Keratinocyte (primary cell): ENCODE results near the gene RNF212B. TPM values are rescaled to one million over a fixed set of nuclear protein-coding genes. Genes with fewer than 3 reads are reported as not detected.

ENCODE experiments used
- DNase-seq: peaks from one replicate; pipeline ENCODE4 v3.0.0-alpha.2; 2011; ENCODE audit warnings: low read depth, missing footprints, low spot score
- FAIRE-seq: peaks from 2 replicates; lab custom pipeline; 2011; peaks lifted over from hg19 to GRCh38; lab: Jason Lieb, UNC
- H2AFZ ChIP-seq: 2 replicates; pipeline ENCODE4 v1.6.0; 2012; ENCODE audit warnings: low read length, control low read depth, inconsistent platforms; ENCODE audit not compliant: control insufficient read depth
- H3K27ac ChIP-seq: 2 replicates; pipeline ENCODE4 v1.5.1; 2011; ENCODE audit warnings: low read length; ENCODE audit not compliant: control insufficient read depth, insufficient read depth
- H3K27me3 ChIP-seq: 3 replicates; pipeline ENCODE4 v1.6.0; 2011; ENCODE audit warnings: low read length; ENCODE audit not compliant: control insufficient read depth, insufficient read depth; ENCODE audit errors: extremely low read depth
- H3K36me3 ChIP-seq, 2 experiments: 2 replicates in 1 of 2; 3 replicates in 1 of 2; pipeline ENCODE4 v1.5.1; 2011; ENCODE audit warnings: low read length in 2 of 2, mild to moderate bottlenecking in 1 of 2; ENCODE audit not compliant: control insufficient read depth in 2 of 2, insufficient read depth in 2 of 2; ENCODE audit errors: extremely low read depth in 1 of 2
- H3K4me1 ChIP-seq: 3 replicates; pipeline ENCODE4 v1.5.1; 2011; ENCODE audit warnings: low read length; ENCODE audit not compliant: control insufficient read depth, insufficient read depth; ENCODE audit errors: extremely low read depth
- H3K4me2 ChIP-seq: 3 replicates; pipeline ENCODE4 v1.6.0; 2011; ENCODE audit warnings: low read depth, low read length; ENCODE audit not compliant: control insufficient read depth, insufficient read depth; ENCODE audit errors: extremely low read depth
- H3K4me3 ChIP-seq, 3 experiments: fragments of 200-600 bp in 1 of 3; sonication (generic) in 1 of 3; 2 replicates in 2 of 3; 3 replicates in 1 of 3; pipeline ENCODE4 v1.5.1; 2011 to 2016; ENCODE audit warnings: low read length in 3 of 3, mild to moderate bottlenecking in 3 of 3, control low read depth in 2 of 3, inconsistent platforms in 1 of 3, low read depth in 1 of 3, mixed read lengths in 1 of 3, mixed run types in 1 of 3, moderate library complexity in 1 of 3; ENCODE audit not compliant: control insufficient read depth in 2 of 3, insufficient read depth in 2 of 3; ENCODE audit errors: extremely low read depth in 1 of 3
- H3K79me2 ChIP-seq: 2 replicates; pipeline ENCODE4 v1.6.0; 2012; ENCODE audit warnings: low read length; ENCODE audit not compliant: control insufficient read depth, insufficient read depth
- H3K9ac ChIP-seq: 3 replicates; pipeline ENCODE4 v1.6.0; 2011; ENCODE audit warnings: low read length; ENCODE audit not compliant: control insufficient read depth, insufficient read depth; ENCODE audit errors: extremely low read depth
- H3K9me1 ChIP-seq: 3 replicates; pipeline ENCODE4 v1.6.0; 2011; ENCODE audit warnings: low read length; ENCODE audit not compliant: control insufficient read depth, insufficient read depth; ENCODE audit errors: extremely low read depth
- H3K9me3 ChIP-seq: 2 replicates; pipeline ENCODE4 v1.5.1; 2012; ENCODE audit warnings: low read depth, low read length; ENCODE audit not compliant: control insufficient read depth
- H4K20me1 ChIP-seq: 3 replicates; pipeline ENCODE4 v1.6.0; 2011; ENCODE audit warnings: low read length; ENCODE audit not compliant: control insufficient read depth, insufficient read depth; ENCODE audit errors: extremely low read depth
- CTCF ChIP-seq, 3 experiments: IDR thresholded peaks in 1 of 3; conservative IDR thresholded peaks in 1 of 3; optimal IDR thresholded peaks in 1 of 3; 2 replicates in 2 of 3; 3 replicates in 1 of 3; pipeline versions ENCODE3 to v1.5.1; 2011; ENCODE audit warnings: low read length in 3 of 3, mild to moderate bottlenecking in 3 of 3, moderate library complexity in 2 of 3, control low read depth in 1 of 3, inconsistent platforms in 1 of 3; ENCODE audit not compliant: insufficient read depth in 2 of 3; ENCODE audit errors: extremely low read depth in 1 of 3
- EZH2 ChIP-seq: IDR thresholded peaks from one replicate; pipeline ENCODE4 v1.6.1; 2012; ENCODE audit warnings: inconsistent platforms, mild to moderate bottlenecking, low read length, moderate library complexity
- dilution Hi-C: fragments of 300-500 bp; cut with MboI; formaldehyde crosslinking; loops from one replicate; pipeline ENCODE4 v1.7.0; 2020; ENCODE audit warnings: low sequenced_read_pairs; ENCODE audit not compliant: extremely low pct_ligation_motif_present
- polyA plus RNA-seq, 5 experiments: library from polyadenylated mRNA; depleted of rRNA in 3 of 5; stranded (reverse) in 3 of 5; stranded (forward) in 1 of 5; unstranded in 1 of 5; fragments of >200 nt; gene quantifications; 1 replicate in 1 of 5; 2 replicates in 3 of 5; 3 replicates in 1 of 5; pipeline versions ENCODE4 v1.2.1 to v1.2.3, GENCODE V29; 2011 to 2012; ENCODE audit warnings: missing spikeins in 2 of 5, low read depth in 1 of 5, low replicate concordance in 1 of 5

The RNF212B gene
- polyA plus RNA-seq, 1 donor (not counting 4 experiments of a cell fraction or from before 2014, with no cell fraction given), result not detected

DNA sequence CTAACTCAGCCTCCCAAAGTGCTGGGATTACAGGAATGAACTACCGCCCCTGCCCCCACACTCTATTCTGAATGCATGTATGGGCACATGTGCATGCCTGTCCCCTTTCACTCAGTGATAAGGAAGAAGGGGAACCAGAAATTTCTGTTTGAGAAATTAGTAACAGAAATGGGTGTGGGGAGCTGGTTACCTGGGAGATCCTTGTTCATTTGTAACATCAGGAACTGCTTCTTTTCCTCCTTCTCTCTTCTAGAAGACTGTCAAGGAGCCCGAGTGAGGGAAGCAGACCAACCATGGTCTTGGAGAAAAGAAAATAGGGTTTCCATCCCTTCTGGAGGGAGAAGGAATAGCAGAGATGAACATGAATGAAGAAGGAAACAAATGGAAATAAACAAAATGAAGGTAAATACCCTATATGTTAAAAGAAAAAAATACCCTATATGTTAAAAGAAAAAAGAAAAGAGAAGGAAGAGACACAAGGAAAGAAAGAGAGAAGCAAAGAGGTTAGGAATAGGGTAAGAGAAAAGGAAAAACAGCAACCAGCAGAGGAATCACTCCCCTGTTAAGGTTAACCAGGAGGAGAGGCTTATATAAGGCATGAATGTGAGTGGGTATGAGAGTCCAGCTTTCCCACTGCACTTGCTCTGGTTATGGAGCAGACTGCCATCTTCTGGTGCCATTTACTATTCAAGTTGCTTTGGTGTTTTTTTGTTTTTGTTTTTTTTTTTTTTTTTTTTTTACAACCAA lies 61.6 kb downstream of the RNF212B start:
- H3K4me3 ChIP-seq, result no peak overlapping the region
- TF ChIP-seq EZH2, result no peak
- TF ChIP-seq CTCF (optimal IDR thresholded peaks at IDR 0.05 in 1 of 3, IDR thresholded peaks at IDR 0.05 in 1 of 3, conservative IDR thresholded peaks at IDR 0.05 in 1 of 3; ENCODE audit: extremely low read depth in 1 of 3, insufficient read depth in 2 of 3, low read length in 3 of 3), result peak; percentile 22 to 60 (median 39)
- no peaks in the 10 kb centered on the region for H3K79me2 ChIP-seq
- no peaks in the 10 kb centered on the region for H3K9me3 ChIP-seq
- FAIRE-seq (no peak), DNase-seq (no peak)
- peak overlapping the region; percentile 89 for H3K9ac ChIP-seq
- H2AFZ ChIP-seq, result no peak overlapping the region
- no peaks in the 10 kb centered on the region for H3K9me1 ChIP-seq
- H3K36me3 ChIP-seq, result no peaks in the 10 kb centered on the region
- H3K4me1 ChIP-seq, result peaks cover 35% of the 10 kb centered on the region
- H3K27ac ChIP-seq, result peak overlapping the region; percentile 91
- H4K20me1 ChIP-seq, result no peaks in the 10 kb centered on the region
- dilution Hi-C loops, result no loop called here
- H3K4me2 ChIP-seq, result peak overlapping the region; percentile 100
- no peaks in the 10 kb centered on the region for H3K27me3 ChIP-seq

GRCh38 chr14:23299986-23300686 lies 62.4 kb downstream of the RNF212B start:
- dilution Hi-C loops, result no loop called here
- Histone ChIP-seq H3K4me3 (peak overlapping the region; percentile 45 to 94 (median 70)), H3K79me2 (no peaks in the 10 kb centered on the region), H3K27ac (peak overlapping the region; percentile 91), H2AFZ (peak overlapping the region; percentile 75), H3K4me2 (peak overlapping the region; percentile 100), H4K20me1 (no peaks in the 10 kb centered on the region), H3K9ac (peak overlapping the region; percentile 89), H3K27me3 (no peaks in the 10 kb centered on the region), H3K9me1 (no peaks in the 10 kb centered on the region), H3K36me3 (no peaks in the 10 kb centered on the region), H3K4me1 (peaks cover 35% of the 10 kb centered on the region), H3K9me3 (no peaks in the 10 kb centered on the region)
- no peak for FAIRE-seq
- no peak for TF ChIP-seq EZH2
- no peak for TF ChIP-seq CTCF (optimal IDR thresholded peaks at IDR 0.05 in 1 of 3, IDR thresholded peaks at IDR 0.05 in 1 of 3, conservative IDR thresholded peaks at IDR 0.05 in 1 of 3; ENCODE audit: extremely low read depth in 1 of 3, insufficient read depth in 2 of 3, low read length in 3 of 3)
- no peak for DNase-seq
